DND-41 (cell line): ENCODE data around the gene SEC22C.

Experiments used
- ATAC-seq: fragments of 200-7000 bp; cut with Tn5 transposase; 3 replicates; pipeline ENCODE4 v1.9.1; 2021; ENCODE audit warnings: low read depth; ENCODE audit not compliant: insufficient read depth
- DNase-seq: peaks from one replicate; pipeline ENCODE4 v3.0.0-alpha.2; 2020
- H2AFZ ChIP-seq: 2 replicates; pipeline ENCODE4 v1.6.0; 2012; ENCODE audit warnings: low read depth, low read length
- H3K27ac ChIP-seq: 2 replicates; pipeline ENCODE4 v1.5.1; 2012; ENCODE audit warnings: low read length, inconsistent platforms
- H3K27me3 ChIP-seq: fragments of 200-600 bp; sonication (generic); 2 replicates; pipeline ENCODE4 v1.6.0; 2012; ENCODE audit warnings: low read length, mild to moderate bottlenecking, inconsistent platforms; ENCODE audit not compliant: insufficient read depth, poor library complexity
- H3K36me3 ChIP-seq: 2 replicates; pipeline ENCODE4 v1.5.1; 2012; ENCODE audit warnings: low read length, inconsistent platforms; ENCODE audit not compliant: insufficient read depth
- H3K4me1 ChIP-seq: 2 replicates; pipeline ENCODE4 v1.5.1; 2012; ENCODE audit warnings: mild to moderate bottlenecking, low read length; ENCODE audit not compliant: insufficient read depth
- H3K4me2 ChIP-seq: 2 replicates; pipeline ENCODE4 v1.6.0; 2012; ENCODE audit warnings: mild to moderate bottlenecking, moderate library complexity, low read length, inconsistent platforms; ENCODE audit not compliant: insufficient read depth
- H3K4me3 ChIP-seq, 2 experiments: fragments of 200-600 bp in 1 of 2; shearing (Covaris generic) in 1 of 2; 2 replicates each; pipeline ENCODE4 v1.5.1; 2012 to 2016; ENCODE audit warnings: inconsistent platforms in 2 of 2, low read length in 2 of 2, mild to moderate bottlenecking in 2 of 2, low read depth in 1 of 2, moderate library complexity in 1 of 2
- H3K79me2 ChIP-seq: 2 replicates; pipeline ENCODE4 v1.6.0; 2012; ENCODE audit warnings: low read length, inconsistent platforms; ENCODE audit not compliant: insufficient read depth
- H3K9ac ChIP-seq: 2 replicates; pipeline ENCODE4 v1.6.0; 2012; ENCODE audit warnings: low read depth, mild to moderate bottlenecking, inconsistent platforms, low read length, moderate library complexity
- H3K9me3 ChIP-seq: 2 replicates; pipeline ENCODE4 v1.5.1; 2012; ENCODE audit warnings: low read length, moderate library complexity, mild to moderate bottlenecking, inconsistent platforms; ENCODE audit not compliant: insufficient read depth, severe bottlenecking
- H4K20me1 ChIP-seq: 2 replicates; pipeline ENCODE4 v1.6.0; 2012; ENCODE audit warnings: low read length; ENCODE audit not compliant: insufficient read depth
- CTCF ChIP-seq: IDR thresholded peaks from 2 replicates; pipeline ENCODE4 v1.5.1; 2012; ENCODE audit warnings: borderline replicate concordance, low read length, moderate library complexity, mild to moderate bottlenecking; ENCODE audit not compliant: poor library complexity, severe bottlenecking; ENCODE audit errors: extremely low read depth
- EZH2 ChIP-seq: IDR thresholded peaks from 3 replicates; pipeline ENCODE4 v1.6.1; 2012; ENCODE audit warnings: borderline replicate concordance, low read depth, mild to moderate bottlenecking, moderate library complexity, low read length, inconsistent platforms; ENCODE audit not compliant: severe bottlenecking

Gene SEC22C

GRCh38 chr3:42513521-42513920, 68.2 kb downstream of the SEC22C start:
- H4K20me1 ChIP-seq = no peaks in the 10 kb centered on the region
- H3K9me3 ChIP-seq = no peaks in the 10 kb centered on the region
- H2AFZ ChIP-seq = no peak overlapping the region
- no peak overlapping the region for H3K4me3 ChIP-seq
- ATAC-seq (no peak), DNase-seq (no peak)
- TF ChIP-seq EZH2 (no peak), CTCF (no peak)
- no peaks in the 10 kb centered on the region for H3K79me2 ChIP-seq
- no peak overlapping the region for H3K4me2 ChIP-seq
- H3K4me1 ChIP-seq = no peaks in the 10 kb centered on the region
- H3K27me3 ChIP-seq = no peaks in the 10 kb centered on the region
- H3K9ac ChIP-seq = no peak overlapping the region
- no peaks in the 10 kb centered on the region for H3K36me3 ChIP-seq
- H3K27ac ChIP-seq = no peak overlapping the region

GRCh38 chr3:42513121-42513520, 68.6 kb downstream of the SEC22C start:
- Histone ChIP-seq H4K20me1 (no peaks in the 10 kb centered on the region), H3K4me3 (no peak overlapping the region), H2AFZ (no peak overlapping the region), H3K27me3 (no peaks in the 10 kb centered on the region), H3K9me3 (no peaks in the 10 kb centered on the region), H3K4me2 (no peak overlapping the region), H3K4me1 (no peaks in the 10 kb centered on the region), H3K27ac (no peak overlapping the region), H3K36me3 (no peaks in the 10 kb centered on the region), H3K9ac (no peak overlapping the region), H3K79me2 (no peaks in the 10 kb centered on the region)
- DNase-seq (no peak), ATAC-seq (no peak)
- TF ChIP-seq EZH2 (no peak), CTCF (no peak)

- Histone ChIP-seq H3K9ac (no peak overlapping the region), H3K9me3 (no peaks in the 10 kb centered on the region), H3K36me3 (no peaks in the 10 kb centered on the region), H2AFZ (no peak overlapping the region), H3K27me3 (no peaks in the 10 kb centered on the region), H3K4me1 (no peaks in the 10 kb centered on the region), H3K27ac (no peak overlapping the region), H4K20me1 (no peaks in the 10 kb centered on the region), H3K79me2 (no peaks in the 10 kb centered on the region), H3K4me2 (no peak overlapping the region), H3K4me3 (no peak overlapping the region)
- DNase-seq (no peak), ATAC-seq (no peak)
- TF ChIP-seq EZH2 = no peak
- TF ChIP-seq CTCF = no peak
These were observed 70.0 kb downstream of the SEC22C start for GRCh38 chr3:42511736-42512135.

- Histone ChIP-seq H3K27ac (no peak overlapping the region), H3K79me2 (no peaks in the 10 kb centered on the region), H3K4me3 (no peak overlapping the region), H2AFZ (no peak overlapping the region), H3K4me2 (no peak overlapping the region), H3K36me3 (no peaks in the 10 kb centered on the region), H3K27me3 (no peaks in the 10 kb centered on the region), H3K9ac (no peak overlapping the region), H3K9me3 (no peaks in the 10 kb centered on the region), H4K20me1 (no peaks in the 10 kb centered on the region), H3K4me1 (no peaks in the 10 kb centered on the region)
- ATAC-seq (no peak), DNase-seq (no peak)
- no peak for TF ChIP-seq EZH2
- no peak for TF ChIP-seq CTCF
These were observed 70.6 kb downstream of the SEC22C start for GRCh38 chr3:42511201-42511600.
